HL-60 (cell line): Measurements from ENCODE around the gene CHD5.

ENCODE experiments used
- DNase-seq, 2 experiments: peaks; one replicate each; pipeline ENCODE4 v3.0.0-alpha.2; 2010 to 2020; ENCODE audit warnings: low read depth in 1 of 2, low spot score in 1 of 2
- H3K27ac ChIP-seq: fragments of 250-450 bp; sonication (Bioruptor Pico); replicated peaks from 2 replicates; pipeline ENCODE4 v1.5.1; 2020; ENCODE audit warnings: mild to moderate bottlenecking, moderate library complexity
- H3K27me3 ChIP-seq: fragments of 250-450 bp; sonication (Bioruptor Pico); 2 replicates; pipeline ENCODE4 v1.5.1; 2021; ENCODE audit warnings: mild to moderate bottlenecking, moderate library complexity; ENCODE audit not compliant: insufficient read depth, poor library complexity, severe bottlenecking
- H3K4me3 ChIP-seq: replicated peaks from 2 replicates; pipeline ENCODE4 v1.5.1; 2011; ENCODE audit warnings: mild to moderate bottlenecking, control low read depth, low read length; ENCODE audit not compliant: insufficient read depth
- CTCF ChIP-seq: IDR thresholded peaks from one replicate; pipeline ENCODE4 v1.5.1; 2011; ENCODE audit warnings: low read length, control low read depth, inconsistent platforms; ENCODE audit not compliant: insufficient read depth
- GABPA ChIP-seq: IDR thresholded peaks from 2 replicates; pipeline ENCODE4 v1.6.1; 2012; ENCODE audit warnings: low read depth
- POLR2AphosphoS5 ChIP-seq: IDR thresholded peaks from 2 replicates; pipeline ENCODE4 v1.6.1; 2012; ENCODE audit warnings: low read depth
- REST ChIP-seq: IDR thresholded peaks from 2 replicates; pipeline ENCODE4 v1.6.1; 2012; ENCODE audit warnings: low read depth; ENCODE audit not compliant: insufficient replicate concordance
- SPI1 ChIP-seq: IDR thresholded peaks from 2 replicates; pipeline ENCODE4 v1.6.1; 2012; ENCODE audit warnings: low read depth, mild to moderate bottlenecking, borderline replicate concordance

CHD5 gene

DNA sequence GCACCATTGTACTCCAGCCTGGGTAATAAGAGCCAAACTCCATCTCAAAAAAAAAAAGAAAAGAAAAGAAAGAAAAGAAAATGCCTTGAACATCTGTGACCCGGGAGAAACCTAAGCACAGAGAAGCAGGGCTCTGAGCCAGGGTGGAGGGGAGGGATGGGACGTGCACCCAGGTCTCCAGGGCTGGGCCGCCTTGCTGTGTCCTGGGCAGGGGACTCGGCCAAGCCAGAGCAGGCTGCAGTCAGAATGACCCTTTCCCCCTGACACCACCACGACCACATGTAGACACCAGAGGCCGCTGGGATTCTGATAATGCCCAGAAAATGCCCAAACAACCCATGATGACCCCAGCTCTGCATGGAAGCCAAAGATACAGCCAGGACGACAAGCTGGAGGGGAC is 17.8 kb downstream of the CHD5 start:
- Histone ChIP-seq H3K27me3 (peaks cover 3% of the 10 kb centered on the region), H3K27ac (no peak overlapping the region)
- no peak for TF ChIP-seq SPI1
- TF ChIP-seq CTCF, result no peak

DNA sequence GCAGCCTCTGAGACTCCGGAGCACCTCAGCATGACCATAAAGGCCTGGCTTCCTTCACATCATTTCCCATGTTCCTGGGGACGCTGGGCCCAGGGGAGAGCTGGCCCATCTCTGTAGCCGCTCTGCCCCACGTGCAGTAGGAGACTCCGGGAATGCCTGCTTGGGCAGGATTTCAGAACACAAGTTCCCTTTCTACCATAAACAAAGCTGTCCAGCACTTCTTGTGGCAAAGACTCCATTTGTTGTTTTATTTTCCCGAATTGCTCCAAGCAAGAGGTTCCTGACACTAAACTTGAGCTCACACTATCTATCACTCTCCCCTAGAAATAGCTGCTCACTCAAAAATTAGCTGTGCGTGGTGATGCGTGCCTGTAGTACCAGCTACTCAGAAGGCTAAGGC is 21.9 kb downstream of the CHD5 start:
- no peak for DNase-seq
- Histone ChIP-seq H3K27me3 (peaks cover 3% of the 10 kb centered on the region), H3K27ac (no peak overlapping the region), H3K4me3 (no peak overlapping the region)
- TF ChIP-seq REST, result no peak
- TF ChIP-seq SPI1, result no peak
- no peak for TF ChIP-seq CTCF
- no peak for TF ChIP-seq POLR2AphosphoS5
- no peak for TF ChIP-seq GABPA

More for the DNA sequence above, 17.8 kb downstream of the CHD5 start:
- no peak overlapping the region for H3K4me3 ChIP-seq
- no peak for DNase-seq

DNA sequence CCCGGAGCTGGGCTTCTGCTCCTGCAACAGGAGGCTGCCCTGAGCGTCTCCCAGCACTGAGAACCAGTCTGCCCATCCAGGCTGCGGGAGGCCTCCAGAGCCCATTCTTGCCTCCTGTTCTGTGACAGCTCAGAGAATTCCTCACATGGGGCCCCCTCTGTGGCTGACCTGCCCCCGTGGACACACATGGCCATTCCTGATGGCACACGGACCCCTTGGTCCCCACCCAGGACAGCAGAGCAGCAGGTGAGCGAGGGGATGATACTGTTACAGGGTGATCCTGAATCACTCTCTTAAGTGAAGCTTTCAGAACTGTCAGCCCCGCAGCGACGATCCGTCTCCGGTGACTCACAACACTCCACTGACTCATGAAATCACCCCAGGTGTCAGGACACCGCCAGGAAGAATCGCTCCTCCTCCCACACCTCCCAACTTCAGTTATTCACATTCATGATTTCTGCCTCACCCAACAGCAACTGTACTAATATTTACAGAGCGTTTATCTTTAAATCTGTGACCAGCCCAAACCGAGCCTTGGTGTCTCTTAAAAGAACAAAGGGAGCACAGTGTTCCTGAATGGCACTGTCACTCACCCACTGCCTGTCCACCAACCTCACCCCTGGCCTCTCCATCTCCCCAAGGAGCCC is 22.5 kb downstream of the CHD5 start:
- Histone ChIP-seq H3K27ac (no peak overlapping the region), H3K4me3 (no peak overlapping the region)

More for the DNA sequence above, 22.5 kb downstream of the CHD5 start:
- no peak for DNase-seq
- peaks cover 3% of the 10 kb centered on the region for H3K27me3 ChIP-seq
- no peak for TF ChIP-seq CTCF
- no peak for TF ChIP-seq GABPA
- TF ChIP-seq REST, result no peak
- no peak for TF ChIP-seq POLR2AphosphoS5
- TF ChIP-seq SPI1, result no peak
